HG03097 (cell line): ENCODE data around the gene RDH12.
A peak's percentile ranks its signal among the peaks of the same experiment; 100 is the strongest.
"Not testable (repeated sequence)": the region's sequence is repeated elsewhere in the genome, so short reads cannot be mapped to it uniquely, and the experiment has no call there.

Experiments
- ATAC-seq: cut with Tn5 transposase; IDR thresholded peaks from one replicate; pipeline ENCODE4 v1.9.1; 2021; ENCODE audit not compliant: unreplicated experiment, low FRiP score

RDH12 gene

GRCh38 chr14:67701492-67701891 lies at the start of gene RDH12:
RDH12 (plus strand) TSS chr14:67701886; CDS start chr14:67722643, 20,757 bp downstream.
- ATAC-seq = not testable (repeated sequence)

GRCh38 chr14:67652189-67652588 lies 49.5 kb upstream of the RDH12 start:
- ATAC-seq = no peak

GRCh38 chr14:67653651-67654280 lies 47.9 kb upstream of the RDH12 start:
- no peak for ATAC-seq

GRCh38 chr14:67663633-67664032 lies 38.1 kb upstream of the RDH12 start:
- no peak for ATAC-seq

- no peak for ATAC-seq
Observed at GRCh38 chr14:67665868-67666267, 35.8 kb upstream of the RDH12 start.

DNA sequence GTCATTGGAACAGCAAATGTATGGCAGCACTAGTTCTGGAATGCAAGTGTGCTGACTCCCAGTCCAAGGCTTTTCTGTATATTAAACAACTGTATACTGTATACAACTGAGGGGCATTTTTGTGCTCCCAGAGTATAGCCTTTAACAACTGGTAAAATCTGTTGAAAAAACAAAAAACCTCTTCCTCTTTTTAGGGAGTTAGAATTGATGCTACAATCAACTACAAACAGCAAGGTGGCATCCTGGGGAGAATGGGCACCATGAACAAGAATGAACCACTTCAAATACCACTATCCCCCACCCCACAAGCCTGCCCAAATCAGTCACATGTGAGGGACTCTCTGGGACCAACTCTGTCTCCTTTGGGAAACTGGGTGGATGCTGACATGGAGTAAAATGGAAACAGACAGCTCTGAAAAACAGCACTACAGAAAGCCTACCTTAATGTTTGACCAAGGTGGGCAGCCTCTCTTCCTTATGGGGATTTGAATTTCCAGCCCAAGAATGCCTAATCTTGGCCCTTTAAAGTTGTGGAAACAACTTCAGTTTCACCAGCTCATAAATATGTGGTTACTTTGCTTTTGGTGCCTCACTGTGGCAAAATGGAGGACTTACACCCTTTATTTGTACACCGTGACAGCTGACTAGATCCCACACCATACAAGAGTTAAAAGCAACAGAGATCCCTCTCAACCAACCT lies 34.8 kb upstream of the RDH12 start:
- no peak for ATAC-seq

- no peak for ATAC-seq
Observed at GRCh38 chr14:67668559-67668958, 33.1 kb upstream of the RDH12 start.

DNA sequence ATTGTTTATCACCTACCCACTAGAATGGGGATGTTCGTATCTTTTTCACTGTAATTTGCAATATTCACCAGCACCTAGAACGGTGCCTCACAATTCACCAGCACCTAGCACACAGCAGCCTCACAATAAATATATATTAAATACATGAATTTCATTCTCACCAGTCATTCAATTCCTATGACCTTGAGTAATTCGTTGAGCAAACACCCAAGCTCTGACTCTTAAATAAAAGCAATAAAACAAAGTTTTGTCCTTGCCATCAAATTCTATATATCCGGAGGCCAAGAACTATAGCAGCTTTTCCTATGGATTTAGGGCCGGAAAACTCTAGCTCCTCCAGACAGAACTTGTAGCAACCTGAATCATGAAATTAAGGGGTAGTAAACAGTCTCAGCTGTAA lies 28.2 kb upstream of the RDH12 start:
- ATAC-seq = no peak

DNA sequence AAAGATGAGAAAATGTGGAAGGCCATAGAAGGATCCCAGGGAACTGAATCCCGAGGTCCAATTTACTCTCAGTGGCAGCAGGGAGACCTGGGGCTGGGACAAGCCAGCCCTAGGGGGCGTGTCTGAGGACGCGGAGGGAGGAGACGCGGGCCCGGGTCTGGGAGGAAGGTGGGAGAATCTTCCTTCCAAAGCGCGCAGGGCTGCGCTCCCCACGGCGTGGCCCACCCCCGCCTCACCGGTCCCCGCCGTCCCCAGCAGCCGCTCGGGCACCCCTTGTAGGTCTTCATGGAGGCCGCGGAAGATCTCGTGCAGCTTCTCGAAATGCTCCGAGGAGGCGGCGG lies 27.6 kb upstream of the RDH12 start:
- peak; percentile 43 for ATAC-seq

- ATAC-seq = peak; percentile 73
Observed at GRCh38 chr14:67674480-67675218, 27.0 kb upstream of the RDH12 start, which contains the start of gene VTI1B. VTI1B (minus strand) TSS chr14:67674632; CDS start chr14:67674489, 143 bp downstream.

DNA sequence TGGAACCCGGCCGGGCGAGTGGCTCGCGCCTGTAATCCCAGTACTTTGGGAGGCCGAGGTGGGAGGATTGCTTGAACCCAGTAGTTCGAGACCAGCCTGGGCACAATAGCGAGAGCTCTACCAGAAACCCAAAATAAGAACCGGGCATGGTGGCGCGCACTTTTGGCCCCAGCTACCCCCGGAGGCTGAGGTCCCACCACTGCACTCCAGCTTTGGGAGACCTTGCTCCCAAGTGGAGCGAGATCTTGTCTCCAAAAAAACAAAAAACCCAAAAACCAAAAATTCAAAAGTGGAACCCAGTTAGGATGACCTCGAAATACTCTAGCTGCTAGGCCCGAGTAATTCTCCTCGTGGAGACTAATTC lies 26.5 kb upstream of the RDH12 start:
- ATAC-seq = no peak

- no peak for ATAC-seq
Observed at GRCh38 chr14:67679006-67679405, 22.7 kb upstream of the RDH12 start.

GRCh38 chr14:67680121-67680602 lies 21.5 kb upstream of the RDH12 start:
- peak; percentile 65 for ATAC-seq

DNA sequence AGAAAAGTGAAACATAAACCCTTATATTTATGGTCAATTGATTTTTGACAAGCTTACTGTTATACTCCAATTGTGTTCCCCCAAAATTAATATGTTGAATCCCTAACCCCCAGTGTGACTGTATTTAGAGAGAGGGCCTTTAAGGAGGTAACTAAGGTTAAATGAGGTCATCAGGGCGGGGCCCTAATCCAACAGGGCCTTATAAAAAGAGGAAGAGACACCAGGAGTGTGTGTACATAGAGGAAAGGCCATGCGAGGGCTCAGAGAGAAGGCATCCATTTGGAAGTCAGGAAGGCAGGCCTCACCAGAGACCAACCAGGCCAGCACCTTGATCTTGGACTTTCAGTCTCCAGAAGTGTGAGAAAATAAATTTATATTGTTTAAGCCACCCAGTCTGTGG lies 20.7 kb upstream of the RDH12 start:
- ATAC-seq = no peak

DNA sequence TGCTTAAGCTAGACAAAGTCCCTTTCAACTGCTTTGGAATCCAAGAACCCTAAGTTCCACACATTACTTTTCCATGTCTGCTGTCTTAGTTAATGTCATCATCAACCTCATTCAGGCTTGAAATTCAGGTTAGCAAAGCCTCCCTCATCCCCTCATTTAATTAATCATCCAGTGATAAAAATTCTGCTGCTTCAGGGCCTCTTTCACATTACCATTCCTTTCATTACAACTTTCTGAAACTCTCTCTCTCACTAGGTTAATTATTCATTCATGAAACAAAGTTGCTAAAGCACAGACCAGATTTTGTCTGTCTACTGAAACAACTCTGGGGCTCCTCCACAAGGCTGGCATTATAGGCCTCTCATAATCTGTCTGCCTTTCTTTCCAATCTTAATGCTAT lies 17.8 kb upstream of the RDH12 start:
- no peak for ATAC-seq

DNA sequence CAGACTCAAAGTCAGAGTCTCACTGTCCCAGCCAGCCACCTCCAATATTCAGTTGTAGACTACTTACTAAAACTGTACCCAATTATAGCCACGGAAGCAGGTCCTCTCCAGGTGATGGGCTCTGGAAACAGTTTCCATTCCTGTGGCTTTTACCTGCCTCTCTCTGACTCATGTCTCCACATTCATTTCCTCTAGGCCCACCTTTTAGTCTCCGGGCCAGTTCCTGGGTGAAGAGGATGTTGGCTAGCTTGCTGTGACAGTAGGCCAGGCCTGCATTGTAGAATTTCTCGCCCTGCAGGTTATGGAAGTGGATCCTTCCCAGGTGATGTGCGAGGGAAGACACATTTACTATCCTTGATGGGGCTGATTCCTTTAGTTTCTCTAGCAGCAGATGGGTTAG lies 11.7 kb upstream of the RDH12 start:
- ATAC-seq = no peak

- ATAC-seq = peak; percentile 56
Observed at GRCh38 chr14:67694791-67695393, 6.8 kb upstream of the RDH12 start.

DNA sequence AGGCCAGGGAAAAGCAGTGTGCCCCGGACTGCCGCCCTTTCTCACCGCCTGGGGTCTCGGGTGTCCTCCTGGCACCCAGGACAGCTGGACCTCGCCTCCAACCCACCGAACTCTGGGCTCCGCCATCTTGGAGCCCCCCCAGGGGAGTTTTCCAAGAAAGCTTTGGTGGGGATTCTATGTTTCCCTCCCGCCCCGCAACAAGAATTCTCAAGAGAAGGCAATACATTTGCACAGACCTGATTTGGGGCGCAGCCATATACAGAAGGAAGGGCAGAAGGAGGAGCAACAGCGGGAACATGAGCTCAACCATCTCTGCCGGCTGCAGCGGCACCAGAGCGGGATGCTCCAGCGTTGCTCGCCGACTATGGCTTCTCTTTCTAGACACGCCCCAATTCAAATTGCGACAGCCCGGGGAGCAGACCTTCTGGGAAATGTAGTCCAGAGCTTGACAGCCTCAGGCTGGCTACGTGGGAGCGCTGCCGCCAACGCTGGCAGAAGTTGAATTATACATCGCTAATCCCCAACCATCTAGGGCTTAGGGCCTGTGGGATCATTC lies 6.2 kb upstream of the RDH12 start, which contains the start of gene RDH11:
Gene RDH11, minus strand, starts transcription at position 371 of the 556 bp plus-strand sequence. Its CDS starts 61 bp downstream, at position 310.
- ATAC-seq = peak; percentile 78

DNA sequence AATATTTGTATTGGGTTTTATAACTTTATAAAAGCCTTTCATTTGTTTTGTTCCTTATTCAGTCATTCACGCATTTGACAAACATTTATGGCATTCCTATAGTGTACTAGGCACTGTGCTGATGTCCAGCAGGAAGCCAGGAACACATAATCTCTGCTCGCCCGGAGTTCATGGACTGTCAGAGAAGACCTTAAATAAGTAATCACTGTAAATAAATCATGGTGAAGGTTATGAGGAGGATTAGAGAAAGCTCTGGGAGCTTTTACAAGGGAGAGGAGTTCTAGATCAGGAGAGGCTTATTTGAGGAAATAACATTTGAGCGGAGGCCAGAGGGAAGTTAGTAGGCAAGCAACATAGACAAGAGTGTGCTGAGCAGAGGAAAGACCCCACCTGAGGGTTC lies 4.7 kb upstream of the RDH12 start:
- ATAC-seq = no peak

GRCh38 chr14:67698179-67698578 lies 3.5 kb upstream of the RDH12 start:
- ATAC-seq = no peak

GRCh38 chr14:67703997-67704396 lies 2.3 kb downstream of the RDH12 start:
- ATAC-seq = no peak
